HepG2 (cell line): ENCODE data around the gene EIF1. TPM values are rescaled to one million over a fixed set of nuclear protein-coding genes. Genes with fewer than 3 reads are reported as not detected.

ENCODE experiments used
- ATAC-seq: fragments of 200-7000 bp; cut with Tn5 transposase; 3 replicates; pipeline ENCODE4 v1.9.1; 2020; ENCODE audit warnings: mild to moderate bottlenecking, moderate library complexity
- BruUV-seq: library from RNA; stranded (reverse); fragments of 400-500 nt; replicated peaks from 2 replicates; lab custom pipeline; 2021; lab: Mats Ljungman, UMichigan
- CTCF ChIA-PET: fragments of 300-600 bp; formaldehyde crosslinking; extraction: SDS; loops from one replicate; lab custom pipeline; 2021; ENCODE audit warnings: low total read pairs, inconsistent platforms, low intra/inter-chr PET ratio; lab: Yijun Ruan, JAX
- POLR2A ChIA-PET: fragments of 350-600 bp; sonication (Branson Sonifier 250); formaldehyde crosslinking; loops from one replicate; lab custom pipeline; 2020; ENCODE audit warnings: antibody characterized with exemption, inconsistent platforms; lab: Yijun Ruan, JAX
- DNase-seq: peaks from one replicate; pipeline ENCODE4 v3.0.0-alpha.2; 2015; ENCODE audit warnings: low spot score
- FAIRE-seq: peaks from 3 replicates; lab custom pipeline; 2011; peaks lifted over from hg19 to GRCh38; lab: Jason Lieb, UNC
- H2AFZ ChIP-seq: one replicate; pipeline ENCODE4 v1.6.1; 2011; ENCODE audit warnings: low read length, inconsistent platforms
- H3K27ac ChIP-seq: fragments of 300-600 bp; 3 replicates; pipeline ENCODE4 v1.8.0; 2011; ENCODE audit warnings: mixed run types, mild to moderate bottlenecking, mixed read lengths, low read length, inconsistent platforms; ENCODE audit not compliant: insufficient read depth; ENCODE audit errors: extremely low read length
- H3K27me3 ChIP-seq, 2 experiments: fragments of 200-600 bp in 1 of 2; 2 replicates in 1 of 2; 3 replicates in 1 of 2; pipeline versions ENCODE4 v1.6.0 to v1.8.0; 2011; ENCODE audit warnings: low read length in 2 of 2, mild to moderate bottlenecking in 2 of 2, moderate library complexity in 2 of 2, inconsistent platforms in 1 of 2; ENCODE audit not compliant: insufficient read depth in 2 of 2, control insufficient read depth in 1 of 2
- H3K36me3 ChIP-seq, 2 experiments: fragments of 200-600 bp in 1 of 2; replicated peaks in 1 of 2; 2 replicates in 1 of 2; 3 replicates in 1 of 2; pipeline versions ENCODE4 v1.5.1 to v1.8.0; 2011; ENCODE audit warnings: low read length in 2 of 2, inconsistent platforms in 1 of 2; ENCODE audit not compliant: insufficient read depth in 2 of 2, control insufficient read depth in 1 of 2
- H3K4me1 ChIP-seq: 2 replicates; pipeline ENCODE4 v1.5.1; 2012; ENCODE audit warnings: low read length, inconsistent platforms; ENCODE audit not compliant: insufficient read depth
- H3K4me2 ChIP-seq: 2 replicates; pipeline ENCODE4 v1.6.0; 2011; ENCODE audit warnings: low read depth, low read length, inconsistent platforms
- H3K4me3 ChIP-seq, 3 experiments: fragments of 200-600 bp in 1 of 3; sonication (generic), shearing (Covaris generic) in 1 of 3; replicated peaks in 1 of 3; 2 replicates each; pipeline ENCODE4 v1.5.1; 2011 to 2016; ENCODE audit warnings: low read length in 3 of 3, inconsistent platforms in 2 of 3, low read depth in 2 of 3, mild to moderate bottlenecking in 2 of 3, control low read depth in 1 of 3, mixed read lengths in 1 of 3; ENCODE audit not compliant: insufficient read depth in 1 of 3
- H3K79me2 ChIP-seq: one replicate; pipeline ENCODE4 v1.6.1; 2011; ENCODE audit warnings: low read length, inconsistent platforms; ENCODE audit not compliant: insufficient read depth
- H3K9ac ChIP-seq: 2 replicates; pipeline ENCODE4 v1.6.0; 2011; ENCODE audit warnings: mild to moderate bottlenecking, low read depth, low read length, inconsistent platforms; ENCODE audit not compliant: insufficient read depth
- H3K9me3 ChIP-seq: 2 replicates; pipeline ENCODE4 v1.5.1; 2012; ENCODE audit warnings: mild to moderate bottlenecking, low read length
- H4K20me1 ChIP-seq: 2 replicates; pipeline ENCODE4 v1.6.0; 2011; ENCODE audit warnings: inconsistent platforms, mild to moderate bottlenecking, low read length, moderate library complexity; ENCODE audit not compliant: insufficient read depth
- MTF2 ChIP-seq: sonication (generic); formaldehyde crosslinking; IDR thresholded peaks from 2 replicates; pipeline ENCODE4 v1.5.0; 2020; ENCODE audit warnings: missing genetic modification reagents, borderline replicate concordance
- PRPF4 ChIP-seq: fragments of 200-400 bp; formaldehyde crosslinking; IDR thresholded peaks from 2 replicates; pipeline ENCODE4 v1.6.1; 2016; ENCODE audit warnings: low read length, low read depth; ENCODE audit not compliant: poor library complexity, severe bottlenecking
- SOX6 ChIP-seq, 2 experiments: fragments of 450-650 bp in 1 of 2; sonication (generic) in 1 of 2; formaldehyde crosslinking in 1 of 2; IDR thresholded peaks; 2 replicates each; pipeline versions ENCODE4 v1.4.0 to v1.6.1; 2017 to 2020; ENCODE audit warnings: antibody characterized with exemption in 1 of 2, mild to moderate bottlenecking in 1 of 2, missing genetic modification reagents in 1 of 2
- TCF7 ChIP-seq: sonication (generic); IDR thresholded peaks from 2 replicates; pipeline ENCODE4 v1.6.1; 2016; ENCODE audit warnings: antibody characterized with exemption, low read depth
- WGBS: methylation state at CpG from one replicate; pipeline ENCODE4 v1.1.6; 2017; ENCODE audit warnings: low lambda C conversion rate; 5-methylcytosine and 5-hydroxymethylcytosine counted together
- in situ Hi-C: cut with HindIII; loops from 2 replicates; pipeline ENCODE4 v1.10.0; 2017; ENCODE audit warnings: low pct_unique_long_range_greater_than_20kb; ENCODE audit not compliant: extremely low pct_ligation_motif_present
- intact Hi-C: fragments of 100-400 bp; cut with micrococcal nuclease; formaldehyde crosslinking; loops from one replicate; pipeline ENCODE4 v1.10.0; 2022; ENCODE audit not compliant: unreplicated experiment
- polyA plus RNA-seq, 8 experiments: library from polyadenylated mRNA; depleted of rRNA in 3 of 8; stranded (reverse) in 7 of 8; unstranded in 1 of 8; fragments of >200 nt; fragmentation: Illumina TruSeq in 4 of 8; extraction: Trizol in 4 of 8; gene quantifications; 2 replicates each; pipeline versions ENCODE4 v1.2.1 to v1.2.3, GENCODE V29; 2011 to 2016; ENCODE audit warnings: low read depth in 4 of 8, missing spikeins in 1 of 8, mixed read lengths in 1 of 8; ENCODE audit not compliant: insufficient read depth in 1 of 8
- total RNA-seq, 5 experiments: library from RNA; depleted of rRNA; stranded (reverse); fragments of >200 nt; fragmentation: Illumina TruSeq; extraction: Trizol; gene quantifications; 2 replicates each; pipeline ENCODE4 v1.2.3, GENCODE V29; 2016; ENCODE audit warnings: low read depth in 1 of 5
- TF ChIP-seq, protein P1 (sequence below): sonication (generic); formaldehyde crosslinking; conservative IDR thresholded peaks from 2 replicates; pipeline ENCODE4 v1.8.0; 2022; ENCODE audit warnings: low read depth, missing genetic modification reagents
- TF ChIP-seq, protein P2 (sequence below): sonication (generic); formaldehyde crosslinking; IDR thresholded peaks from 2 replicates; pipeline ENCODE4 v1.5.0; 2020; ENCODE audit warnings: missing genetic modification reagents, mild to moderate bottlenecking, borderline replicate concordance

EIF1 gene
- total and polyA plus RNA-seq, 2 of the 13 experiments (the other 11 are each of a cell fraction or from before 2014, with no cell fraction given): 147 to 517 TPM

DNA sequence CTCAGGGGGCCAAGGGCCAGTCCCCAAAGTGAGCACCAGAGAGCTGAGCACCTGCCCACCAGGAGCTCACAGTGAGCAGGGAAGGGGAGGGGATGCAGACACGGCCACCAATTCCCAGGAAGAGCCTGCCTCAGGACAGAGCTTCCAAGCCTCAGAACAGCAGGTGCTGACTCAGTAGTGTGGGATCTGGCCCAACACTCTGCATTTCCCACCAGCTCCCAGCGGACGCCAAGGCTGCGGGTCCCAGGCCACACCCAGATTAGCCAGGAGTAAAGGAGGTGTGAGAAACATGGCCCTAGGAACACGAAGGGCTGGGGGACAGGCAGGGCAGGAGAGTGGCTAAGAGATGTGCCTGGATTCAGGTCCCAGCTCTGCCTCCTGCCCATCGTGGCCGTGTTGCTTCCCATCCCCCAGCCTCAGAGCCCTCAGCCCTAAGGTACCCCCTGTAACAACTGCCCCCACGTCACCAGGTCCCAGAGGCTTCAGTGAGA is 28.4 kb upstream of the EIF1 start:
- intact Hi-C loops (loop anchor here (10.0 kb wide), 2 partner anchors 65 to 1045 kb away; no protein-coding TSS in a partner anchor), in situ Hi-C loops (loop anchor here (5.0 kb wide), 3 partner anchors 113 to 1043 kb away; no protein-coding TSS in a partner anchor)
- POLR2A ChIA-PET: interaction anchor here (1.0 kb wide), 1 partner anchor 28 kb away, joined by 3 read pairs; the partner anchor contains the start of gene EIF1
- Histone ChIP-seq H4K20me1 (no peaks in the 10 kb centered on the region), H3K4me3 (no peak overlapping the region), H3K36me3 (no peaks in the 10 kb centered on the region), H3K4me2 (no peak overlapping the region), H3K4me1 (peaks cover 21% of the 10 kb centered on the region), H3K9ac (no peak overlapping the region), H3K27me3 (peaks cover 17 to 65% of the 10 kb centered on the region in 2 experiments; a peak in 4 of 5 replicates), H3K9me3 (no peaks in the 10 kb centered on the region), H3K27ac (no peak overlapping the region), H3K79me2 (no peaks in the 10 kb centered on the region), H2AFZ (no peak overlapping the region)
- no peak for TF ChIP-seq MTF2 (CRISPR knock-in tag)
- TF ChIP-seq, protein P1, sequence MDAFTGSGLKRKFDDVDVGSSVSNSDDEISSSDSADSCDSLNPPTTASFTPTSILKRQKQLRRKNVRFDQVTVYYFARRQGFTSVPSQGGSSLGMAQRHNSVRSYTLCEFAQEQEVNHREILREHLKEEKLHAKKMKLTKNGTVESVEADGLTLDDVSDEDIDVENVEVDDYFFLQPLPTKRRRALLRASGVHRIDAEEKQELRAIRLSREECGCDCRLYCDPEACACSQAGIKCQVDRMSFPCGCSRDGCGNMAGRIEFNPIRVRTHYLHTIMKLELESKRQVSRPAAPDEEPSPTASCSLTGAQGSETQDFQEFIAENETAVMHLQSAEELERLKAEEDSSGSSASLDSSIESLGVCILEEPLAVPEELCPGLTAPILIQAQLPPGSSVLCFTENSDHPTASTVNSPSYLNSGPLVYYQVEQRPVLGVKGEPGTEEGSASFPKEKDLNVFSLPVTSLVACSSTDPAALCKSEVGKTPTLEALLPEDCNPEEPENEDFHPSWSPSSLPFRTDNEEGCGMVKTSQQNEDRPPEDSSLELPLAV (CRISPR knock-in tag): no peak
- no peak for TF ChIP-seq SOX6 (IDR thresholded peaks at IDR 0.05)
- TF ChIP-seq SOX6 (CRISPR knock-in tag; IDR thresholded peaks at IDR 0.05): no peak
- TF ChIP-seq PRPF4: no peak
- TF ChIP-seq, protein P2, sequence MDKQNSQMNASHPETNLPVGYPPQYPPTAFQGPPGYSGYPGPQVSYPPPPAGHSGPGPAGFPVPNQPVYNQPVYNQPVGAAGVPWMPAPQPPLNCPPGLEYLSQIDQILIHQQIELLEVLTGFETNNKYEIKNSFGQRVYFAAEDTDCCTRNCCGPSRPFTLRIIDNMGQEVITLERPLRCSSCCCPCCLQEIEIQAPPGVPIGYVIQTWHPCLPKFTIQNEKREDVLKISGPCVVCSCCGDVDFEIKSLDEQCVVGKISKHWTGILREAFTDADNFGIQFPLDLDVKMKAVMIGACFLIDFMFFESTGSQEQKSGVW: no peak
- TF ChIP-seq TCF7: no peak
- ATAC-seq (no peak), FAIRE-seq (no peak), DNase-seq (no peak)
- CTCF ChIA-PET: interaction anchor here (4.2 to 8.5 kb wide), 2 partner anchors 11 to 110 kb away, joined by 84 to 242 read pairs; no protein-coding TSS in a partner anchor
- 16% methylated on average over 8 of the region's 8 CpGs for WGBS
- no TSS peak for BruUV-seq
